Thymus (tissue), 11 donors: Measurements from ENCODE around the gene NEMP2. TPM values are rescaled to one million over a fixed set of nuclear protein-coding genes. Genes with fewer than 3 reads are reported as not detected.

Experiments
- DNase-seq, 9 donors: peaks; one replicate each; pipeline ENCODE4 v3.0.0-alpha.2; 2013; ENCODE audit warnings: low spot score in 9 of 9, low read depth in 6 of 9, missing footprints in 1 of 9
- H3K27ac ChIP-seq, 2 donors: one replicate each; pipeline ENCODE4 v1.5.1; 2013; ENCODE audit warnings: control low read depth in 1 of 2, low read depth in 1 of 2, low read length in 1 of 2, mild to moderate bottlenecking in 1 of 2, moderate library complexity in 1 of 2
- H3K27me3 ChIP-seq, 2 donors: one replicate each; pipeline ENCODE4 v1.5.1; 2013; ENCODE audit warnings: low read length in 1 of 2; ENCODE audit not compliant: control insufficient read depth in 2 of 2, insufficient read depth in 1 of 2
- H3K36me3 ChIP-seq, 2 donors: one replicate each; pipeline ENCODE4 v1.5.1; 2013; ENCODE audit warnings: low read length in 1 of 2, mild to moderate bottlenecking in 1 of 2, moderate library complexity in 1 of 2; ENCODE audit not compliant: control insufficient read depth in 2 of 2, insufficient read depth in 2 of 2
- H3K4me1 ChIP-seq, 2 donors: one replicate each; pipeline ENCODE4 v1.5.1; 2013; ENCODE audit warnings: low read length in 2 of 2; ENCODE audit not compliant: control insufficient read depth in 2 of 2, insufficient read depth in 2 of 2
- H3K4me3 ChIP-seq, 2 donors: one replicate each; pipeline ENCODE4 v1.5.1; 2013; ENCODE audit warnings: low read length in 2 of 2, control low read depth in 1 of 2, mild to moderate bottlenecking in 1 of 2
- H3K9me3 ChIP-seq, 2 donors: one replicate each; pipeline ENCODE4 v1.5.1; 2013; ENCODE audit warnings: low read length in 1 of 2, mild to moderate bottlenecking in 1 of 2; ENCODE audit not compliant: control insufficient read depth in 2 of 2, insufficient read depth in 1 of 2
- WGBS: extraction: QIAGEN DNeasy Blood & Tissue Kit; methylation state at CpG from one replicate; pipeline ENCODE4 v1.1.7; 2013; 5-methylcytosine and 5-hydroxymethylcytosine counted together
- polyA plus RNA-seq: library from polyadenylated mRNA; stranded (reverse); fragments of 200-250 nt; gene quantifications from one replicate; pipeline ENCODE4 v1.2.3, GENCODE V29; 2013
- total RNA-seq: library from RNA; stranded (reverse); fragments of 120-200 nt; gene quantifications from one replicate; pipeline ENCODE4 v1.2.4, GENCODE V29; 2013
- donor health status: healthy.

NEMP2 gene
- total and polyA plus RNA-seq, 2 donors = 1.9 to 10.2 TPM

DNA sequence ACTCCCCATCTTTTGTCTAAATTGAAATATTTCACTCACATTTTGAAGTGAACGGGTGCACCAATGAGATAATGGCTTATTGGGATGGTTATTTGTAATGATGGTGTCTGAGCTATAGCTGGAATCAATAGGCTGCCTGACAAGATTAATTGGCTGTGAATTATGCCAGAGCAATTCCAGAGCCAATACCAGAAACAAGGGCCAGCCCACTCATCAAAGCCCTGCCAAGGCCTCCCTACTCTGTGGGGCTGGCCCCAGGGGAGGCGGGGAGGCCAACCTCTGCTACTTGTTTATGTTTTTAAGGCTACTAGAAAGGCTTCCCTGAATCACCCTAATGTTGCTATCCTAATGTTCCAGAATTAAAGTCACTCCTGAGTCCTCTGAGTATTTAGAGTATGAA, 29.1 kb upstream of the NEMP2 start:
- DNase-seq = no peak
- 96% methylated on average over 2 of the region's 2 CpGs for WGBS
- Histone ChIP-seq H3K4me1 (no peaks in the 10 kb centered on the region), H3K36me3 (no peaks in the 10 kb centered on the region), H3K4me3 (no peak overlapping the region), H3K27ac (no peak overlapping the region), H3K27me3 (no peaks in the 10 kb centered on the region), H3K9me3 (peaks cover 0 to 5% of the 10 kb centered on the region in 2 donors)

DNA sequence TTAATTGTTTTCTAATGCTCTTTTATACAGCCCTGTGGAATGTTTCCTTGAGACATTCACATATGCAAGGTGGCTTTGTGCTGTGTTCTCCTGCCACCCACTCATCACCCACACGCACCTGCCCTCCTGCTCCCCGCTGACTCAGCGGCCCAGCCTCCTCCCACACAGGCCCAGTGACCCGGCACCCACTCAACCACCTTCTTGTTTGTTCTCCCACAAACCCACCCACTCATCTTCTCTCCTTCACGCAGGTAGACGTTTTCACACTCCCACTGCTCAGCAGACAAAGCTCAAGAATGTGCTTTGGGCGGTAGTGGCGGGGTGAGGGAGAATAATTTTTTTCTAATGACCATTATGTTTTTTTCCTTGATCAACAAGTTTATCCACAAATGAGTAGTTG, 28.6 kb upstream of the NEMP2 start:
- H3K9me3 ChIP-seq = peaks cover 0 to 5% of the 10 kb centered on the region in 2 donors
- DNase-seq = peak in 1 of 9 donors; percentile 8
- H3K4me1 ChIP-seq = no peaks in the 10 kb centered on the region
- no peaks in the 10 kb centered on the region for H3K27me3 ChIP-seq
- no peaks in the 10 kb centered on the region for H3K36me3 ChIP-seq
- 82% methylated on average over 8 of the region's 8 CpGs for WGBS
- no peak overlapping the region for H3K27ac ChIP-seq
- no peak overlapping the region for H3K4me3 ChIP-seq

DNA sequence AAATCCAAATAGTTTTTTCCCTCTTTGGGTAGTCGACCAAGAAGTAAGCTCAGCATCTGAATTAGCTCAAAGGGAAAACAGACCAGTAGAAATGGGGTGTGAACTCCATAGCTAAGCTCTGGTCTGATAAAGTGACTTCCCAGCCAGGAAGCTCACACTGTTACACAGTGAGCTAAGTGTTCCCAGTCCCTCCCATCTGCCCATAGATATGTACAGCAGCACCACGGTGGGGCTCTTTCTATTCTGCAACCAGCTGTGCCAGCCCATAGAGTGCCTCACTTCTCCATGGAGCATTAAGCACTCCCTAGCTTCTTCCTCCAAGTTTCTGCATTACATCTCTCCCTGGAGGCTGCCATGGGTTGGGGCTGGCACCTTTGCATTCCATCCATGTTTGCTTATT, 27.6 kb upstream of the NEMP2 start:
- no peak for DNase-seq
- H3K4me3 ChIP-seq = no peak overlapping the region
- no peaks in the 10 kb centered on the region for H3K27me3 ChIP-seq
- 73% methylated on average over 2 of the region's 2 CpGs for WGBS
- no peaks in the 10 kb centered on the region for H3K4me1 ChIP-seq
- H3K9me3 ChIP-seq = no peaks in the 10 kb centered on the region
- no peak overlapping the region for H3K27ac ChIP-seq
- H3K36me3 ChIP-seq = no peaks in the 10 kb centered on the region

DNA sequence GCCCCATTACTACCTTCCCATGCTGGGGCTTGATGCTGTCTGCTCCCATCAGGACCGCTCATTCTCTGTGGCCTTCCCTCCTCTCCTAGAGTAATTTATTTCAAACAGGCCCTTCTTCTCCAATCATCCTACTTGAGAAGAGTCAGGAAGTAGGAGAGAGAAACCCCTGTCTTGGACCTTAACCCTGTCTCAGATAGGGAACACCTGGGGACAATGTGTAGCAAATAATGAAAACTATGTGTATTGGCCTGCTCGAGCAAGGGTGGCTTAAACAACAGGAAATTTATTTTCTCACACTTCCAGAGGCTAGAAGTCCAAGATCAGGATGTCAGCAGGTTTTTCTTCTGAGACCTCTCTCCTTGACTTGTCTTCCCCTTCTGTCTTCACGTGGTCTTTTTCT, 26.6 kb upstream of the NEMP2 start:
- 97% methylated on average over 3 of the region's 3 CpGs for WGBS
- H3K4me3 ChIP-seq = no peak overlapping the region
- no peaks in the 10 kb centered on the region for H3K27me3 ChIP-seq
- no peaks in the 10 kb centered on the region for H3K4me1 ChIP-seq
- DNase-seq = no peak
- H3K27ac ChIP-seq = no peak overlapping the region
- no peaks in the 10 kb centered on the region for H3K36me3 ChIP-seq
- H3K9me3 ChIP-seq = no peaks in the 10 kb centered on the region

DNA sequence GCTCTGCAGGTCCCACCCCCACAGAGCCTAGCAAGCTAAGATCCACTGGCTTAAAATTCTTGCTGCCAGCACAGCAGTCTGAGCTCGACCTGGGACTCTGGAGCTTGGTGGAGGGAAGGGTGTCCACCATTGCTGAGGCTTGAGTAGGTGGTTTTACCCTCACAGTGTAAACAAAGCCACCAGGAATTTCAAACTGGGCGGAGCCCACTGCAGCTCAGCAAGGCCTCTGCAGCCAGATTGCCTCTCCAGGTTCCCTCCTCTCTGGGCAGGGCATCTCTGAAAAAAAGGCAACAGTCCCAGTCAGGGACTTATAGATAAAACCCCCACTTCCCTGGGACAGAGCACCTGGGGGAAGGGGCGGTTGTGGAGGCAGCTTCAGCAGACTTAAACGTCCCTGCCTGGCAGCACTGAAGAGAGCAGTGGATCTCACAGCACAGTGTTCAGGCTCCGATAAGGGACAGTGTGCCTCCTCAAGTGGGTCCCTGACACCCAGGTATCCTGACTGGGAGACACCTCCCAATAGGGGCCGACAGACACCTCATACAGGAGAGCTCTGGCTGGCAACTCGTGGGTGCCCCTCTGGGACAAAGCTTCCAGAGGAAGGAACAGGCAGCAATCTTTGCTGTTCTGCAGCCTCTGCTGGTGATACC, 20.0 kb upstream of the NEMP2 start:
- no peaks in the 10 kb centered on the region for H3K36me3 ChIP-seq
- 99% methylated on average over 7 of the region's 7 CpGs for WGBS
- DNase-seq = no peak
- H3K4me3 ChIP-seq = no peak overlapping the region
- H3K27me3 ChIP-seq = no peaks in the 10 kb centered on the region
- no peaks in the 10 kb centered on the region for H3K4me1 ChIP-seq
- no peak overlapping the region for H3K27ac ChIP-seq
- no peaks in the 10 kb centered on the region for H3K9me3 ChIP-seq

DNA sequence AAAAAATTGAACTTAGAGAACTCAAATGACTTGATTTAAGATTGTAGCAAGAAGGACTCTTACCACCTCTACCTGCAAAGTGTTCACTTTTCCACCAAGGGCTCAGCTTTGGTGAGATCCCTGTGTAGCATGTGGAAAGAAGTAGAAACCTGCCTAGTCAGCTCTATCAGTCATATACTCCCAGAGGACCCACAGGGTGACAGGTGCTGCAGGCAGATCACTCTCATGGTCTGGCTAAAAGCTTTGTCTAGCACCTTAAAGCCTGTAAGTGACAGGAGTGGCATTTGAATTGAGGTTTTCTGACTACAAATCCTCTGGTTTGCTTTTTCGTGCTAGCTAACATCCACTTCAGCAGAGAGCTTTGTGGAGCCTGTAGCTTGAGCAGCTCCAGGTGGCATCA, 18.7 kb upstream of the NEMP2 start:
- no peak overlapping the region for H3K4me3 ChIP-seq
- H3K27me3 ChIP-seq = no peaks in the 10 kb centered on the region
- H3K36me3 ChIP-seq = no peaks in the 10 kb centered on the region
- H3K27ac ChIP-seq = no peak overlapping the region
- H3K9me3 ChIP-seq = no peaks in the 10 kb centered on the region
- DNase-seq = no peak
- WGBS = 87% methylated on average over 1 of the region's 1 CpG
- H3K4me1 ChIP-seq = no peaks in the 10 kb centered on the region

DNA sequence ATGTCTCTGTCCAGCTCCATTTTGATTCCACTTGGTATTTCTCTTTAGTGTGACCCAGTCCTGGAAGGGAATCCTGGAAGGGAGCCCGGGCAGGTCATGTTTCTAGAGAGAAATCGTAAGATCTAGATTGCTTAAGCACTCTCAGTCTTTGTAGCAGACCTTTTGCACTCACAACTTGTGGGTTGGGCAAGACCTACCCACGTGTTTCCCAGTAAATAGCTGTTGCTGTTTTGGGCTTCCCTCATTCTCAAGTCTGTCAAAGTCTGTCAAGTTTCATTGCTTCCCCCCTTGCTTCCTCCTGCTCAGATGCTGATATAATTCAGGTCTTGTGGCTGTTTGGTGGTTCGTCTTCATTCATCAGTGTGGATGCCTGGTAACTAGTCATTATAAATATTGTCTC, 17.4 kb upstream of the NEMP2 start:
- no peak overlapping the region for H3K27ac ChIP-seq
- H3K9me3 ChIP-seq = no peaks in the 10 kb centered on the region
- H3K4me1 ChIP-seq = no peaks in the 10 kb centered on the region
- WGBS = 72% methylated on average over 4 of the region's 4 CpGs
- no peaks in the 10 kb centered on the region for H3K27me3 ChIP-seq
- no peak overlapping the region for H3K4me3 ChIP-seq
- DNase-seq = peak in 1 of 9 donors; percentile 35
- no peaks in the 10 kb centered on the region for H3K36me3 ChIP-seq

DNA sequence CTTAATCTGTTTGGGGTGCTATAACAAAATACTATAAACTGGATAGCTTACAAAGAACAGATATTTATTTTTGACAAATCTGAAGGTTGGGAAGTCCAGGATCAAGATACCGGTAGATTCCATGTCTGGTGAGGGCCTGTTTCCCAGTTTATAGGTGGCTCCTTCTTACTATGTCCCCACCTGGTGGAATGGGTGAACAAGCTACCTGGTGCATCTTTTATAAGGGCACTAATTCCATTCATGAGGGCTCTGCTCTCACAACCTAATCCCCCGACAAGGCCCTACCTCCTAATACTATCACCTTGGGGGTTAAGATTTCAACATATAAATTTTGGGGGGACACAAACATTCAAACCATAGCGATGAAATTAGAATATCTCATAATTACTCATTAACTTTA, 15.6 kb upstream of the NEMP2 start:
- no peaks in the 10 kb centered on the region for H3K4me1 ChIP-seq
- DNase-seq = no peak
- H3K9me3 ChIP-seq = no peaks in the 10 kb centered on the region
- no peak overlapping the region for H3K27ac ChIP-seq
- WGBS = 98% methylated on average over 3 of the region's 3 CpGs
- H3K27me3 ChIP-seq = no peaks in the 10 kb centered on the region
- H3K4me3 ChIP-seq = no peak overlapping the region
- no peaks in the 10 kb centered on the region for H3K36me3 ChIP-seq

DNA sequence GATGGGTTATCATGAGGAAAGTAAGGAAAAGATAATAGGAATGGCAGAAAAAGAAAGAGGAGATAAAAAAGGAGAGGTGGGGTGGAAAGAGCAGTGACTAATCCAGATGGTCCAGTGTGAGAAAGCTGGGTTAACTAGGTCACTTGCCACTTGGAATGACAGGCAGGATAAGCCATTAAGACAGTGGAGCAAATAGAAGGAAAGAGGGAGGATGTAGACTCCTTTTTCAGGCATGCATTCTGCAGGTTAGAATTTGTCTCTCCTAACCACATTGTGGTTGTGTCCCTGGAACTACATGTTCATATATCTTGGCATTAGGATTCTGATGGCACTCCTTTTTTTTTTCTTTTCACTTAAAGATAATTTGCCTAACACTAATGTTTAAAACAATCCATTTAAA, 13.4 kb upstream of the NEMP2 start:
- Histone ChIP-seq H3K27ac (no peak overlapping the region), H3K9me3 (no peaks in the 10 kb centered on the region), H3K36me3 (no peaks in the 10 kb centered on the region), H3K4me1 (no peaks in the 10 kb centered on the region), H3K27me3 (no peaks in the 10 kb centered on the region), H3K4me3 (no peak overlapping the region)
- no peak for DNase-seq

DNA sequence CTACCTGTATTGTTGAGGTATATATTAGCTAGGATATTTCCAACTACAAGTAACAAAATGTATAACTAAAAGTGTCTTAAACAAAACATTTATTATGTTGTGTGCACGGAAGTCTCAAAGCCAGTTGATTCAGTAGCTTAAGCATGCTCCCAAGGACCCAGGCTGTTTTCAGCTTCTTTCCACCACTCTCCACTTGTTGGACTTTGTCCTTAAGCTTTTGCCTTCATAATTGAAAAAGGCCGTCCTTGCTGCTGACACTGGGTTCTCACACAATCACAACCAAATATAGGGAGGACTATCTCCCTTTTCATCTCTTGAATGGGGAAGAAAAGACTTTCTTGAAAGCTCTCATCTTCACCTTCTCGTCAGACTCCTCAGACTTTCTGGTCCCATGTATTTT, 12.2 kb upstream of the NEMP2 start:
- Histone ChIP-seq H3K27me3 (no peaks in the 10 kb centered on the region), H3K4me1 (no peaks in the 10 kb centered on the region), H3K36me3 (no peaks in the 10 kb centered on the region), H3K27ac (no peak overlapping the region), H3K4me3 (no peak overlapping the region), H3K9me3 (peaks cover 0 to 4% of the 10 kb centered on the region in 2 donors)
- WGBS = 97% methylated on average over 3 of the region's 3 CpGs
- no peak for DNase-seq
